HepG2 (cell line): ENCODE data around the gene RYR2. TPM values are rescaled to one million over a fixed set of nuclear protein-coding genes. Genes with fewer than 3 reads are reported as not detected.

ENCODE experiments used
- ATAC-seq: fragments of 200-7000 bp; cut with Tn5 transposase; 3 replicates; pipeline ENCODE4 v1.9.1; 2020; ENCODE audit warnings: mild to moderate bottlenecking, moderate library complexity
- BruUV-seq: library from RNA; stranded (reverse); fragments of 400-500 nt; replicated peaks from 2 replicates; lab custom pipeline; 2021; lab: Mats Ljungman, UMichigan
- CTCF ChIA-PET: fragments of 300-600 bp; formaldehyde crosslinking; extraction: SDS; loops from one replicate; lab custom pipeline; 2021; ENCODE audit warnings: low total read pairs, inconsistent platforms, low intra/inter-chr PET ratio; lab: Yijun Ruan, JAX
- POLR2A ChIA-PET: fragments of 350-600 bp; sonication (Branson Sonifier 250); formaldehyde crosslinking; loops from one replicate; lab custom pipeline; 2020; ENCODE audit warnings: antibody characterized with exemption, inconsistent platforms; lab: Yijun Ruan, JAX
- DNase-seq: peaks from one replicate; pipeline ENCODE4 v3.0.0-alpha.2; 2015; ENCODE audit warnings: low spot score
- FAIRE-seq: peaks from 3 replicates; lab custom pipeline; 2011; peaks lifted over from hg19 to GRCh38; lab: Jason Lieb, UNC
- H2AFZ ChIP-seq: one replicate; pipeline ENCODE4 v1.6.1; 2011; ENCODE audit warnings: low read length, inconsistent platforms
- H3K27ac ChIP-seq: fragments of 300-600 bp; 3 replicates; pipeline ENCODE4 v1.8.0; 2011; ENCODE audit warnings: mixed run types, mild to moderate bottlenecking, mixed read lengths, low read length, inconsistent platforms; ENCODE audit not compliant: insufficient read depth; ENCODE audit errors: extremely low read length
- H3K27me3 ChIP-seq, 2 experiments: fragments of 200-600 bp in 1 of 2; 2 replicates in 1 of 2; 3 replicates in 1 of 2; pipeline versions ENCODE4 v1.6.0 to v1.8.0; 2011; ENCODE audit warnings: low read length in 2 of 2, mild to moderate bottlenecking in 2 of 2, moderate library complexity in 2 of 2, inconsistent platforms in 1 of 2; ENCODE audit not compliant: insufficient read depth in 2 of 2, control insufficient read depth in 1 of 2
- H3K36me3 ChIP-seq, 2 experiments: fragments of 200-600 bp in 1 of 2; replicated peaks in 1 of 2; 2 replicates in 1 of 2; 3 replicates in 1 of 2; pipeline versions ENCODE4 v1.5.1 to v1.8.0; 2011; ENCODE audit warnings: low read length in 2 of 2, inconsistent platforms in 1 of 2; ENCODE audit not compliant: insufficient read depth in 2 of 2, control insufficient read depth in 1 of 2
- H3K4me1 ChIP-seq: 2 replicates; pipeline ENCODE4 v1.5.1; 2012; ENCODE audit warnings: low read length, inconsistent platforms; ENCODE audit not compliant: insufficient read depth
- H3K4me2 ChIP-seq: 2 replicates; pipeline ENCODE4 v1.6.0; 2011; ENCODE audit warnings: low read depth, low read length, inconsistent platforms
- H3K4me3 ChIP-seq, 3 experiments: fragments of 200-600 bp in 1 of 3; sonication (generic), shearing (Covaris generic) in 1 of 3; replicated peaks in 1 of 3; 2 replicates each; pipeline ENCODE4 v1.5.1; 2011 to 2016; ENCODE audit warnings: low read length in 3 of 3, inconsistent platforms in 2 of 3, low read depth in 2 of 3, mild to moderate bottlenecking in 2 of 3, control low read depth in 1 of 3, mixed read lengths in 1 of 3; ENCODE audit not compliant: insufficient read depth in 1 of 3
- H3K79me2 ChIP-seq: one replicate; pipeline ENCODE4 v1.6.1; 2011; ENCODE audit warnings: low read length, inconsistent platforms; ENCODE audit not compliant: insufficient read depth
- H3K9ac ChIP-seq: 2 replicates; pipeline ENCODE4 v1.6.0; 2011; ENCODE audit warnings: mild to moderate bottlenecking, low read depth, low read length, inconsistent platforms; ENCODE audit not compliant: insufficient read depth
- H3K9me3 ChIP-seq: 2 replicates; pipeline ENCODE4 v1.5.1; 2012; ENCODE audit warnings: mild to moderate bottlenecking, low read length
- H4K20me1 ChIP-seq: 2 replicates; pipeline ENCODE4 v1.6.0; 2011; ENCODE audit warnings: inconsistent platforms, mild to moderate bottlenecking, low read length, moderate library complexity; ENCODE audit not compliant: insufficient read depth
- AHR ChIP-seq: IDR thresholded peaks from 2 replicates; pipeline ENCODE4 v1.6.1; 2018; ENCODE audit warnings: missing genetic modification reagents, missing compliant biosample characterization
- E2F5 ChIP-seq: sonication (generic); formaldehyde crosslinking; conservative IDR thresholded peaks from 2 replicates; pipeline ENCODE4 v1.4.0; 2020; ENCODE audit warnings: missing genetic modification reagents
- FOXA3 ChIP-seq: IDR thresholded peaks from 2 replicates; pipeline ENCODE4 v1.6.1; 2016; ENCODE audit warnings: missing genetic modification reagents, missing compliant biosample characterization
- GTF2F1 ChIP-seq: fragments of 150-350 bp; IDR thresholded peaks from 2 replicates; pipeline ENCODE4 v1.6.1; 2014; ENCODE audit warnings: low read length
- HOXA7 ChIP-seq: sonication (generic); formaldehyde crosslinking; IDR thresholded peaks from 2 replicates; pipeline ENCODE4 v1.8.1; 2022; ENCODE audit warnings: mild to moderate bottlenecking, missing genetic modification reagents, moderate library complexity
- MYPOP ChIP-seq: sonication (generic); formaldehyde crosslinking; IDR thresholded peaks from 2 replicates; pipeline ENCODE4 v1.8.1; 2023; ENCODE audit warnings: mild to moderate bottlenecking, moderate library complexity, missing genetic modification reagents
- NPAS2 ChIP-seq: sonication (generic); formaldehyde crosslinking; IDR thresholded peaks from 2 replicates; pipeline ENCODE4 v1.8.0; 2022; ENCODE audit warnings: mild to moderate bottlenecking, missing genetic modification reagents, borderline replicate concordance
- PAF1 ChIP-seq: IDR thresholded peaks from 2 replicates; pipeline ENCODE4 v1.6.1; 2016; ENCODE audit warnings: missing genetic modification reagents, missing compliant biosample characterization
- RELA ChIP-seq: sonication (generic); formaldehyde crosslinking; IDR thresholded peaks from 2 replicates; pipeline ENCODE4 v1.4.0; 2020; ENCODE audit warnings: missing genetic modification reagents
- SMC3 ChIP-seq: IDR thresholded peaks from 2 replicates; pipeline ENCODE4 v1.6.1; 2011; ENCODE audit warnings: low read length, improper control_type of control experiment
- SNAI1 ChIP-seq: sonication (generic); formaldehyde crosslinking; IDR thresholded peaks from 2 replicates; pipeline ENCODE4 v1.5.0; 2020; ENCODE audit warnings: mild to moderate bottlenecking, missing genetic modification reagents, borderline replicate concordance
- SOX13 ChIP-seq, 3 experiments: fragments of 450-650 bp in 1 of 3; sonication (generic) in 1 of 3; formaldehyde crosslinking in 1 of 3; IDR thresholded peaks in 2 of 3; conservative IDR thresholded peaks in 1 of 3; 2 replicates each; pipeline versions ENCODE4 v1.5.0 to v1.6.1; 2016 to 2020; ENCODE audit warnings: antibody characterized with exemption in 1 of 3, mild to moderate bottlenecking in 1 of 3, missing compliant biosample characterization in 1 of 3, missing genetic modification reagents in 1 of 3, moderate library complexity in 1 of 3
- ZKSCAN1 ChIP-seq: fragments of 150-350 bp; IDR thresholded peaks from 2 replicates; pipeline ENCODE4 v1.6.1; 2014; ENCODE audit warnings: low read length
- ZNF143 ChIP-seq: sonication (generic); formaldehyde crosslinking; IDR thresholded peaks from 2 replicates; pipeline ENCODE4 v1.4.0; 2020; ENCODE audit warnings: missing genetic modification reagents
- ZNF275 ChIP-seq: sonication (generic); formaldehyde crosslinking; IDR thresholded peaks from 2 replicates; pipeline ENCODE4 v1.8.0; 2022; ENCODE audit warnings: missing genetic modification reagents, mild to moderate bottlenecking, inconsistent platforms, borderline replicate concordance
- ZNF546 ChIP-seq: sonication (generic); formaldehyde crosslinking; conservative IDR thresholded peaks from 2 replicates; pipeline ENCODE4 v1.8.1; 2023; ENCODE audit warnings: mild to moderate bottlenecking, missing genetic modification reagents
- ZNF687 ChIP-seq: sonication (generic); formaldehyde crosslinking; IDR thresholded peaks from 2 replicates; pipeline ENCODE4 v1.5.1; 2020; ENCODE audit warnings: mild to moderate bottlenecking, missing genetic modification reagents, moderate library complexity
- ZNF713 ChIP-seq: sonication (generic); formaldehyde crosslinking; IDR thresholded peaks from 2 replicates; pipeline ENCODE4 v1.4.0; 2020; ENCODE audit warnings: mild to moderate bottlenecking, missing genetic modification reagents
- WGBS: methylation state at CpG from one replicate; pipeline ENCODE4 v1.1.6; 2017; ENCODE audit warnings: low lambda C conversion rate; 5-methylcytosine and 5-hydroxymethylcytosine counted together
- in situ Hi-C: cut with HindIII; loops from 2 replicates; pipeline ENCODE4 v1.10.0; 2017; ENCODE audit warnings: low pct_unique_long_range_greater_than_20kb; ENCODE audit not compliant: extremely low pct_ligation_motif_present
- intact Hi-C: fragments of 100-400 bp; cut with micrococcal nuclease; formaldehyde crosslinking; loops from one replicate; pipeline ENCODE4 v1.10.0; 2022; ENCODE audit not compliant: unreplicated experiment
- polyA plus RNA-seq, 8 experiments: library from polyadenylated mRNA; depleted of rRNA in 3 of 8; stranded (reverse) in 7 of 8; unstranded in 1 of 8; fragments of >200 nt; fragmentation: Illumina TruSeq in 4 of 8; extraction: Trizol in 4 of 8; gene quantifications; 2 replicates each; pipeline versions ENCODE4 v1.2.1 to v1.2.3, GENCODE V29; 2011 to 2016; ENCODE audit warnings: low read depth in 4 of 8, missing spikeins in 1 of 8, mixed read lengths in 1 of 8; ENCODE audit not compliant: insufficient read depth in 1 of 8
- total RNA-seq, 5 experiments: library from RNA; depleted of rRNA; stranded (reverse); fragments of >200 nt; fragmentation: Illumina TruSeq; extraction: Trizol; gene quantifications; 2 replicates each; pipeline ENCODE4 v1.2.3, GENCODE V29; 2016; ENCODE audit warnings: low read depth in 1 of 5

Gene RYR2
- total and polyA plus RNA-seq, 2 of the 13 experiments (the other 11 are each of a cell fraction or from before 2014, with no cell fraction given): not detected

- TF ChIP-seq SNAI1 (CRISPR knock-in tag) (no peak), SMC3 (no peak), ZNF546 (no peak)
Measured at GRCh38 chr1:237261198-237261597, 219.2 kb downstream of the RYR2 start (continued).

GRCh38 chr1:237267743-237268142 is 225.8 kb downstream of the RYR2 start:
- Histone ChIP-seq H3K9ac (no peak overlapping the region), H4K20me1 (no peaks in the 10 kb centered on the region), H2AFZ (no peak overlapping the region), H3K4me3 (no peak overlapping the region), H3K27me3 (no peaks in the 10 kb centered on the region; a peak in 1 of 5 replicates), H3K4me2 (no peak overlapping the region), H3K4me1 (no peaks in the 10 kb centered on the region), H3K36me3 (no peaks in the 10 kb centered on the region), H3K27ac (no peak overlapping the region), H3K9me3 (no peaks in the 10 kb centered on the region), H3K79me2 (no peaks in the 10 kb centered on the region)
- no peak for DNase-seq
- BruUV-seq: no TSS peak
- in situ Hi-C loops: no loop called here
- ATAC-seq: no peak
- CTCF ChIA-PET: no interaction called here
- WGBS: 8% methylated on average over 2 of the region's 2 CpGs
- POLR2A ChIA-PET: no interaction called here
- no peak for FAIRE-seq
- intact Hi-C loops: no loop called here
- TF ChIP-seq ZNF713 (no peak), ZKSCAN1 (no peak), HOXA7 (CRISPR knock-in tag) (no peak), MYPOP (CRISPR knock-in tag) (no peak), PAF1 (no peak), AHR (CRISPR knock-in tag) (no peak), NPAS2 (CRISPR knock-in tag) (no peak), E2F5 (CRISPR knock-in tag) (no peak), GTF2F1 (no peak), ZNF275 (CRISPR knock-in tag) (no peak), RELA (no peak), ZNF143 (CRISPR knock-in tag) (no peak), FOXA3 (CRISPR knock-in tag) (no peak), SOX13 (IDR thresholded peaks at IDR 0.05) (no peak), SOX13 (CRISPR knock-in tag; conservative IDR thresholded peaks at IDR 0.05 in 1 of 2, IDR thresholded peaks at IDR 0.05 in 1 of 2) (no peak), ZNF687 (CRISPR knock-in tag) (no peak)
